HEK293T (cell line): ENCODE data around the gene PPP2R1B.

Experiments
- ELF4 ChIP-seq: fragments of 450-650 bp; IDR thresholded peaks from 2 replicates; pipeline ENCODE4 v1.6.1; 2017; ENCODE audit warnings: antibody characterized with exemption
- FOXA1 ChIP-seq: fragments of 450-650 bp; IDR thresholded peaks from 2 replicates; pipeline ENCODE4 v1.6.1; 2016; ENCODE audit warnings: mild to moderate bottlenecking
- FOXK2 ChIP-seq: fragments of 450-650 bp; IDR thresholded peaks from 2 replicates; pipeline ENCODE4 v1.6.1; 2016; ENCODE audit warnings: mild to moderate bottlenecking
- FOXM1 ChIP-seq: fragments of 450-650 bp; IDR thresholded peaks from 2 replicates; pipeline ENCODE4 v1.6.1; 2017; ENCODE audit warnings: mild to moderate bottlenecking, borderline replicate concordance
- PKNOX1 ChIP-seq: fragments of 450-650 bp; IDR thresholded peaks from 2 replicates; pipeline ENCODE4 v1.6.1; 2016
- SP1 ChIP-seq: fragments of 450-650 bp; IDR thresholded peaks from 2 replicates; pipeline ENCODE4 v1.6.1; 2017
- SUZ12 ChIP-seq: fragments of 450-650 bp; IDR thresholded peaks from 2 replicates; pipeline ENCODE4 v1.6.1; 2016; ENCODE audit warnings: mild to moderate bottlenecking

DNA sequence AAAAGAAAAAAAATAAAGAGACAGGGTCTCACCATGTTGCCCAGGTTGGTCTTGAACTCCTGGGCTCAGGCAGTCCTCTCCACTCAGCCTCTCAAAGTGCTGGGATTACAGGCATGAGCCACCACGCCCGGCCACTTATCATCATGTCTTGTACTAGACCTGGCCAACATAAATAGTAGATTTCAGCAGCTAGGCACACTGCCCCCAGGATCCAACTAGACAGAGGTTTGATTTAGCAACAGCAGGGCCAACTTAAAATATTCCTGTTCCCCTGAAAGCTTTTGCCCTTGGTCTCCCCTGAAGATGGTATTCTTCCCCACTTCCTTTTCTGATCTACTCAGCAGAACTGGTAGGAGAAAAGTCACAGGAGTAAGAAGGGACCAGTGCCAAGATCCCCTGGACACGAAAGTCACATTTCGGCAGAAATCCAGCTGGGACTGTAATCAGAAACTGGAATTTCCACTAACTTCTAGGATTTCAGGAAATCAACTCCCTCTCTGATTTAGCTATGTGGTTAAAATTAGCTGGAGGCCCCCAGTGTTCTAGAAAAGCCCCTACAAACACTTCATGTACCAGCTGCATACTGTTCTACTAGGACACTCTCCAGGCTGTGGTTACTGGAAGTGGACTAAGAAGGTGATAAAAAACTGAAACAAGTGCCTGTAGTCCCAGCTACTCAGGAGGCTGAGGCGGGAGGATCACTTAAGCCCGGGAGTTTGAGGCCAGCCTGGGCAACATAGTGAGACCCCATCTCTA, 8.9 kb upstream of the PPP2R1B start:
- no peak for TF ChIP-seq PKNOX1
- no peak for TF ChIP-seq SP1
- no peak for TF ChIP-seq FOXM1
- no peak for TF ChIP-seq FOXA1
- no peak for TF ChIP-seq ELF4
- TF ChIP-seq SUZ12, result no peak
- TF ChIP-seq FOXK2, result no peak
